ENCODE measurements around the gene EPB41L4A. TPM values are rescaled to one million over a fixed set of nuclear protein-coding genes. Genes with fewer than 3 reads are reported as not detected.

EPB41L4A gene
- total RNA-seq, 1 experiment from 2014 or later, result 5.2 TPM

GRCh38 chr5:112371067-112371466, 48.0 kb downstream of the EPB41L4A start:
- no peaks in the 10 kb centered on the region for H3K27me3 Mint-ChIP-seq (ENCODE audit: low read depth)
- H3K36me3 Mint-ChIP-seq, result no peaks in the 10 kb centered on the region
- no peak overlapping the region for H3K27ac Mint-ChIP-seq
- TF ChIP-seq SP1 (CRISPR knock-in tag; conservative IDR thresholded peaks at IDR 0.05) (no peak), AR (CRISPR knock-in tag; IDR thresholded peaks at IDR 0.05) (no peak), SMAD4 (CRISPR knock-in tag; IDR thresholded peaks at IDR 0.05) (no peak), NFE2L1 (CRISPR knock-in tag; IDR thresholded peaks at IDR 0.05) (no peak), AFF4 (CRISPR knock-in tag; IDR thresholded peaks at IDR 0.05; ENCODE audit: borderline replicate concordance) (no peak), ZNF317 (CRISPR knock-in tag; IDR thresholded peaks at IDR 0.05; ENCODE audit: borderline replicate concordance, low read depth) (no peak), ZNF121 (CRISPR knock-in tag; IDR thresholded peaks at IDR 0.05) (no peak), ZBTB21 (CRISPR knock-in tag; IDR thresholded peaks at IDR 0.05; ENCODE audit: borderline replicate concordance) (no peak), NR2C2 (CRISPR knock-in tag; IDR thresholded peaks at IDR 0.05) (no peak), ATF3 (CRISPR knock-in tag; conservative IDR thresholded peaks at IDR 0.05) (no peak), ZNF281 (CRISPR knock-in tag; IDR thresholded peaks at IDR 0.05) (no peak), ZMAT4 (CRISPR knock-in tag; IDR thresholded peaks at IDR 0.05) (no peak), ZNF423 (CRISPR knock-in tag; IDR thresholded peaks at IDR 0.05) (no peak), MLX (CRISPR knock-in tag; IDR thresholded peaks at IDR 0.05) (no peak), ZSCAN18 (CRISPR knock-in tag; IDR thresholded peaks at IDR 0.05) (no peak), ZNF396 (CRISPR knock-in tag; IDR thresholded peaks at IDR 0.05; ENCODE audit: borderline replicate concordance) (no peak), ZNF425 (CRISPR knock-in tag; conservative IDR thresholded peaks at IDR 0.05) (no peak)
- CTCF ChIA-PET, result interaction anchor here (0.6 kb wide), 1 partner anchor 1260 kb away, joined by 3 read pairs; no protein-coding TSS in a partner anchor
- H3K9me3 Mint-ChIP-seq, result no peaks in the 10 kb centered on the region
- H3K4me1 Mint-ChIP-seq, result peaks cover 1% of the 10 kb centered on the region
- no peak for ATAC-seq
- H3K4me3 Mint-ChIP-seq, result no peak overlapping the region
- POLR2A ChIA-PET, result no interaction called here
- DNase-seq (ENCODE audit: low spot score), result no peak
